Caco-2 (cell line): Measurements from ENCODE around the gene CINP. TPM values are rescaled to one million over a fixed set of nuclear protein-coding genes. Genes with fewer than 3 reads are reported as not detected.

Source experiments
- BruUV-seq: library from RNA; stranded (reverse); fragments of 400-500 nt; replicated peaks from 2 replicates; lab custom pipeline; 2021; lab: Mats Ljungman, UMichigan
- CTCF ChIA-PET: fragments of 300-600 bp; sonication (Branson Sonifier 250); formaldehyde crosslinking; loops from one replicate; lab custom pipeline; 2022; ENCODE audit warnings: antibody characterized with exemption; lab: Charles Lee
- POLR2A ChIA-PET: fragments of 300-600 bp; sonication (Branson Sonifier 250); formaldehyde crosslinking; loops from one replicate; lab custom pipeline; 2022; ENCODE audit warnings: antibody characterized with exemption; lab: Charles Lee
- DNase-seq, 2 experiments: peaks; one replicate each; pipeline versions ENCODE4 v3.0.0 to v3.0.0-alpha.2; 2020 to 2022
- H3K27me3 ChIP-seq: replicated peaks from 2 replicates; pipeline ENCODE4 v1.6.0; 2011; ENCODE audit warnings: low read length; ENCODE audit not compliant: control insufficient read depth, insufficient read depth
- H3K36me3 ChIP-seq: 2 replicates; pipeline ENCODE4 v1.5.1; 2011; ENCODE audit warnings: low read length; ENCODE audit not compliant: control insufficient read depth, insufficient read depth
- H3K4me1 ChIP-seq: fragments of 250-450 bp; sonication (Bioruptor Pico); 2 replicates; pipeline ENCODE4 v1.5.1; 2020; ENCODE audit warnings: mild to moderate bottlenecking
- H3K4me3 ChIP-seq: 2 replicates; pipeline ENCODE4 v1.5.1; 2011; ENCODE audit warnings: low read depth, mild to moderate bottlenecking, control low read depth, low read length
- H3K9me3 ChIP-seq: fragments of 250-450 bp; sonication (Bioruptor Pico); 2 replicates; pipeline ENCODE4 v1.5.1; 2020; ENCODE audit warnings: mild to moderate bottlenecking, moderate library complexity
- H3K27ac Mint-ChIP-seq: one replicate; pipeline ENCODE4 v1.8.0; 2022; ENCODE audit warnings: mixed read lengths; ENCODE audit not compliant: unreplicated experiment
- H3K27me3 Mint-ChIP-seq: one replicate; pipeline ENCODE4 v1.8.0; 2022; ENCODE audit warnings: mixed read lengths; ENCODE audit not compliant: insufficient read depth, unreplicated experiment
- H3K36me3 Mint-ChIP-seq: one replicate; pipeline ENCODE4 v1.8.0; 2022; ENCODE audit warnings: mild to moderate bottlenecking, mixed read lengths; ENCODE audit not compliant: insufficient read depth, unreplicated experiment
- H3K4me1 Mint-ChIP-seq: one replicate; pipeline ENCODE4 v1.8.0; 2022; ENCODE audit warnings: low read depth, mixed read lengths; ENCODE audit not compliant: unreplicated experiment
- H3K4me3 Mint-ChIP-seq: one replicate; pipeline ENCODE4 v1.8.0; 2022; ENCODE audit warnings: mild to moderate bottlenecking, moderate library complexity, mixed read lengths; ENCODE audit not compliant: unreplicated experiment
- H3K9me3 Mint-ChIP-seq: one replicate; pipeline ENCODE4 v1.8.0; 2022; ENCODE audit warnings: mixed read lengths; ENCODE audit not compliant: unreplicated experiment
- CTCF ChIP-seq, 2 experiments: fragments of 200-600 bp in 1 of 2; IDR thresholded peaks; 1 replicate in 1 of 2; 2 replicates in 1 of 2; pipeline versions ENCODE4 v1.5.1 to v1.8.0; 2011 to 2022; ENCODE audit warnings: antibody characterized with exemption in 1 of 2, control low read depth in 1 of 2, inconsistent platforms in 1 of 2, low read depth in 1 of 2, low read length in 1 of 2, mild to moderate bottlenecking in 1 of 2, moderate library complexity in 1 of 2; ENCODE audit not compliant: insufficient read depth in 1 of 2, severe bottlenecking in 1 of 2, unreplicated experiment in 1 of 2
- intact Hi-C: fragments of 100-400 bp; cut with micrococcal nuclease; formaldehyde crosslinking; loops from one replicate; pipeline ENCODE4 v1.10.0; 2022; ENCODE audit not compliant: unreplicated experiment
- total RNA-seq: library from RNA; stranded (reverse); gene quantifications from 2 replicates; pipeline ENCODE4 v1.2.3, GENCODE V29; 2022

Gene CINP
- total RNA-seq, 1 experiment from 2014 or later: 38.9 TPM

- POLR2A ChIA-PET: interaction anchor here (0.6 kb wide), 1 partner anchor 159 kb away, joined by 4 read pairs; no protein-coding TSS in a partner anchor
These were observed 11.7 kb downstream of the CINP start for GRCh38 chr14:102351023-102351422.

GRCh38 chr14:102348376-102348775 is 14.3 kb downstream of the CINP start:
- no peaks in the 10 kb centered on the region for H3K4me1 Mint-ChIP-seq
- DNase-seq: no peak
- no peaks in the 10 kb centered on the region for H3K9me3 Mint-ChIP-seq
- Histone ChIP-seq H3K4me1 (no peaks in the 10 kb centered on the region), H3K9me3 (no peaks in the 10 kb centered on the region), H3K4me3 (no peak overlapping the region), H3K27me3 (no peaks in the 10 kb centered on the region), H3K36me3 (no peaks in the 10 kb centered on the region)
- CTCF ChIA-PET: no interaction called here
- H3K36me3 Mint-ChIP-seq: peaks cover 31% of the 10 kb centered on the region
- no peak for TF ChIP-seq CTCF (IDR thresholded peaks at IDR 0.05; ENCODE audit: insufficient read depth in 1 of 2, low read depth in 1 of 2, low read length in 1 of 2, severe bottlenecking in 1 of 2, unreplicated experiment in 1 of 2)
- no TSS peak for BruUV-seq
- H3K4me3 Mint-ChIP-seq: no peak overlapping the region
- POLR2A ChIA-PET: no interaction called here
- intact Hi-C loops: no loop called here
- no peaks in the 10 kb centered on the region for H3K27me3 Mint-ChIP-seq
- H3K27ac Mint-ChIP-seq: no peak overlapping the region

More at GRCh38 chr14:102351023-102351422, 11.7 kb downstream of the CINP start:
- H3K36me3 Mint-ChIP-seq: peaks cover 26% of the 10 kb centered on the region
- no peak for DNase-seq
- H3K27ac Mint-ChIP-seq: no peak overlapping the region
- H3K4me1 ChIP-seq: no peaks in the 10 kb centered on the region
- H3K27me3 ChIP-seq: no peaks in the 10 kb centered on the region
- H3K36me3 ChIP-seq: no peaks in the 10 kb centered on the region
- H3K9me3 ChIP-seq: no peaks in the 10 kb centered on the region
- no peak overlapping the region for H3K4me3 Mint-ChIP-seq
- no peaks in the 10 kb centered on the region for H3K9me3 Mint-ChIP-seq
- BruUV-seq: no TSS peak
- TF ChIP-seq CTCF (IDR thresholded peaks at IDR 0.05; ENCODE audit: insufficient read depth in 1 of 2, low read depth in 1 of 2, low read length in 1 of 2, severe bottlenecking in 1 of 2, unreplicated experiment in 1 of 2): no peak
- H3K4me1 Mint-ChIP-seq: no peaks in the 10 kb centered on the region
- no peak overlapping the region for H3K4me3 ChIP-seq
- intact Hi-C loops: no loop called here
- CTCF ChIA-PET: no interaction called here
- H3K27me3 Mint-ChIP-seq: no peaks in the 10 kb centered on the region

DNA sequence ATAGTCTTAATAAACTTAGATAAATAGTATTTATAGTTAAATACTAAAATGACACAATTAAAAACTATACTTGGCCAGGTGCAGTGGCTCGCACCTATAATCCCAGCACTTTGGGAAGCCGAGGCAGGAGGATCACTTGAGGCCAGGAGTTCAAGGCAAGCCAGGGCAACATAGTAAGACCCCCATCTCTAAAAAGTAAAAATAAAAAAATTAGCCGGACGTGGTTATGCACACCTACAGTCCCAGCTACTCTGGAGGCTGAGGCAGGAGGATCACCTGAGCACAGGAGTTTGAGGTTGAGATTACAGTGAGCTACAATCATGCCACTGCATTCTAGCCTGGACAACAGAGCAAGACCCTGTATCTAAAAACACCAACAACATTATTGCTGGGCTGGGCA is 16.0 kb downstream of the CINP start:
- CTCF ChIA-PET: no interaction called here
- Histone ChIP-seq H3K4me3 (no peak overlapping the region), H3K4me1 (no peaks in the 10 kb centered on the region), H3K27me3 (no peaks in the 10 kb centered on the region), H3K36me3 (no peaks in the 10 kb centered on the region), H3K9me3 (no peaks in the 10 kb centered on the region)
- POLR2A ChIA-PET: no interaction called here
- H3K4me1 Mint-ChIP-seq: no peaks in the 10 kb centered on the region
- no peak for DNase-seq
- H3K27me3 Mint-ChIP-seq: no peaks in the 10 kb centered on the region
- no peak for TF ChIP-seq CTCF (IDR thresholded peaks at IDR 0.05; ENCODE audit: insufficient read depth in 1 of 2, low read depth in 1 of 2, low read length in 1 of 2, severe bottlenecking in 1 of 2, unreplicated experiment in 1 of 2)
- peaks cover 43% of the 10 kb centered on the region for H3K36me3 Mint-ChIP-seq
- no TSS peak for BruUV-seq
- H3K4me3 Mint-ChIP-seq: no peak overlapping the region
- H3K9me3 Mint-ChIP-seq: no peaks in the 10 kb centered on the region
- H3K27ac Mint-ChIP-seq: no peak overlapping the region
- intact Hi-C loops: no loop called here
